SK-N-SH treated with all-trans-retinoic acid at 6 μM for 48 hours (cell line): ENCODE measurements around the gene ERI3.

Experiments
- ATAC-seq: fragments of 200-7000 bp; cut with Tn5 transposase; 3 replicates; pipeline ENCODE4 v1.9.1; 2020; ENCODE audit warnings: mild to moderate bottlenecking, moderate library complexity
- ARNTL ChIP-seq: fragments of 450-650 bp; formaldehyde crosslinking; IDR thresholded peaks from 2 replicates; pipeline ENCODE4 v1.5.0; 2020; ENCODE audit warnings: low read depth, mild to moderate bottlenecking, moderate library complexity, borderline replicate concordance
- BACH2 ChIP-seq: fragments of 250-450 bp; sonication (Bioruptor Pico); IDR thresholded peaks from 2 replicates; pipeline ENCODE4 v1.9.0; 2021; ENCODE audit warnings: mild to moderate bottlenecking, borderline replicate concordance
- CREB5 ChIP-seq: fragments of 250-450 bp; sonication (Bioruptor Pico); IDR thresholded peaks from 2 replicates; pipeline ENCODE4 v1.5.1; 2020; ENCODE audit warnings: low read depth, mild to moderate bottlenecking, moderate library complexity
- CSDC2 ChIP-seq: fragments of 250-450 bp; sonication (Bioruptor Pico); IDR thresholded peaks from 2 replicates; pipeline ENCODE4 v1.5.0; 2020; ENCODE audit warnings: mild to moderate bottlenecking, moderate library complexity
- CSRNP3 ChIP-seq: fragments of 250-450 bp; sonication (Bioruptor Pico); IDR thresholded peaks from 2 replicates; pipeline ENCODE4 v1.5.1; 2021; ENCODE audit warnings: mild to moderate bottlenecking, moderate library complexity
- ESRRG ChIP-seq: fragments of 250-450 bp; sonication (Bioruptor Pico); IDR thresholded peaks from 2 replicates; pipeline ENCODE4 v1.6.1; 2021; ENCODE audit warnings: mild to moderate bottlenecking
- GLIS3 ChIP-seq: fragments of 250-450 bp; sonication (Bioruptor Pico); IDR thresholded peaks from 2 replicates; pipeline ENCODE4 v1.5.0; 2020; ENCODE audit warnings: mild to moderate bottlenecking, moderate library complexity
- ISL1 ChIP-seq: fragments of 250-450 bp; sonication (Bioruptor Pico); IDR thresholded peaks from 2 replicates; pipeline ENCODE4 v2.1.2; 2022; ENCODE audit warnings: mild to moderate bottlenecking, moderate library complexity
- OSR1 ChIP-seq: fragments of 250-450 bp; sonication (Bioruptor Pico); IDR thresholded peaks from 2 replicates; pipeline ENCODE4 v1.8.0; 2022; ENCODE audit warnings: moderate library complexity, mild to moderate bottlenecking, inconsistent platforms
- POU6F1 ChIP-seq: fragments of 250-450 bp; sonication (Bioruptor Pico); IDR thresholded peaks from 2 replicates; pipeline ENCODE4 v1.8.0; 2021; ENCODE audit warnings: low read depth, mild to moderate bottlenecking, moderate library complexity, borderline replicate concordance
- RARB ChIP-seq: fragments of 250-450 bp; sonication (Bioruptor Pico); IDR thresholded peaks from 2 replicates; pipeline ENCODE4 v1.8.0; 2021; ENCODE audit warnings: mild to moderate bottlenecking, moderate library complexity
- SNAI2 ChIP-seq: fragments of 250-450 bp; sonication (Bioruptor Pico); IDR thresholded peaks from 2 replicates; pipeline ENCODE4 v1.5.0; 2020; ENCODE audit warnings: mild to moderate bottlenecking, moderate library complexity
- TCF4 ChIP-seq: fragments of 250-450 bp; sonication (Bioruptor Pico); IDR thresholded peaks from 2 replicates; pipeline ENCODE4 v1.8.0; 2021; ENCODE audit warnings: mild to moderate bottlenecking, moderate library complexity, borderline replicate concordance
- TOX ChIP-seq: fragments of 250-450 bp; sonication (Bioruptor Pico); IDR thresholded peaks from 2 replicates; pipeline ENCODE4 v1.8.0; 2021; ENCODE audit warnings: mild to moderate bottlenecking, moderate library complexity, borderline replicate concordance
- ZC3H10 ChIP-seq: fragments of 250-450 bp; sonication (Bioruptor Pico); IDR thresholded peaks from 2 replicates; pipeline ENCODE4 v1.5.1; 2021; ENCODE audit warnings: mild to moderate bottlenecking, moderate library complexity
- ZFP3 ChIP-seq: fragments of 250-450 bp; sonication (Bioruptor Pico); IDR thresholded peaks from 2 replicates; pipeline ENCODE4 v1.5.0; 2020; ENCODE audit warnings: mild to moderate bottlenecking, moderate library complexity
- ZFP30 ChIP-seq: fragments of 450-650 bp; formaldehyde crosslinking; IDR thresholded peaks from 2 replicates; pipeline ENCODE4 v1.5.0; 2022; ENCODE audit warnings: mild to moderate bottlenecking, moderate library complexity
- ZNF565 ChIP-seq: fragments of 450-650 bp; formaldehyde crosslinking; conservative IDR thresholded peaks from 2 replicates; pipeline ENCODE4 v1.5.0; 2020; ENCODE audit warnings: low read depth, mild to moderate bottlenecking, moderate library complexity
- ZNF70 ChIP-seq: fragments of 450-650 bp; formaldehyde crosslinking; IDR thresholded peaks from 2 replicates; pipeline ENCODE4 v1.5.0; 2020; ENCODE audit warnings: mild to moderate bottlenecking, moderate library complexity
- ZNF8 ChIP-seq: fragments of 450-650 bp; formaldehyde crosslinking; IDR thresholded peaks from 2 replicates; pipeline ENCODE4 v1.5.0; 2020; ENCODE audit warnings: mild to moderate bottlenecking, moderate library complexity
- TF ChIP-seq, protein P1 (sequence below): fragments of 250-450 bp; sonication (Bioruptor Pico); IDR thresholded peaks from 2 replicates; pipeline ENCODE4 v1.5.0; 2020; ENCODE audit warnings: mild to moderate bottlenecking, moderate library complexity
- TF ChIP-seq, protein P2 (sequence below): fragments of 250-450 bp; sonication (Bioruptor Pico); IDR thresholded peaks from 2 replicates; pipeline ENCODE4 v1.8.0; 2020; ENCODE audit warnings: mild to moderate bottlenecking, moderate library complexity, borderline replicate concordance

ERI3 gene

DNA sequence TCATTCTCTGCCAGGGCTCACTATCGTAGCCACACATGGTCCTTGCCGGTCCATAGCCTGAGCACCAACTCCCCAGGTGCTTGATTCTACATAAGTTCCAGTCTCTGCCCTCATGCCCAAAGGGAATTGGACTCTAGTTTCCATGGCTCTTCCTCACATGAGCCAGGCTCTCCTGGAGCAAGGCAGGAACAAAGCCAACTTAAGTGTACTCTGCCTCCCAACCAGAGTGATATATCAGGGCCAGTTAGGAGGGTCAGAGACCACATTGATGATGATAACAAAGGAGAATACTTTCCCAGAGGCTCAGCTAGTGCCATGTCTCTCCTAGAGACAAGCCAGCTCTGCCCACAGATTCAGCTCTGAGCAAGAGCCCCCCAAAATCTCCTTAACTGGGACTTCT lies 70.9 kb downstream of the ERI3 start:
- TF ChIP-seq ISL1 (CRISPR knock-in tag) = no peak
- no peak for TF ChIP-seq CSRNP3 (CRISPR knock-in tag)
- TF ChIP-seq, protein P1, sequence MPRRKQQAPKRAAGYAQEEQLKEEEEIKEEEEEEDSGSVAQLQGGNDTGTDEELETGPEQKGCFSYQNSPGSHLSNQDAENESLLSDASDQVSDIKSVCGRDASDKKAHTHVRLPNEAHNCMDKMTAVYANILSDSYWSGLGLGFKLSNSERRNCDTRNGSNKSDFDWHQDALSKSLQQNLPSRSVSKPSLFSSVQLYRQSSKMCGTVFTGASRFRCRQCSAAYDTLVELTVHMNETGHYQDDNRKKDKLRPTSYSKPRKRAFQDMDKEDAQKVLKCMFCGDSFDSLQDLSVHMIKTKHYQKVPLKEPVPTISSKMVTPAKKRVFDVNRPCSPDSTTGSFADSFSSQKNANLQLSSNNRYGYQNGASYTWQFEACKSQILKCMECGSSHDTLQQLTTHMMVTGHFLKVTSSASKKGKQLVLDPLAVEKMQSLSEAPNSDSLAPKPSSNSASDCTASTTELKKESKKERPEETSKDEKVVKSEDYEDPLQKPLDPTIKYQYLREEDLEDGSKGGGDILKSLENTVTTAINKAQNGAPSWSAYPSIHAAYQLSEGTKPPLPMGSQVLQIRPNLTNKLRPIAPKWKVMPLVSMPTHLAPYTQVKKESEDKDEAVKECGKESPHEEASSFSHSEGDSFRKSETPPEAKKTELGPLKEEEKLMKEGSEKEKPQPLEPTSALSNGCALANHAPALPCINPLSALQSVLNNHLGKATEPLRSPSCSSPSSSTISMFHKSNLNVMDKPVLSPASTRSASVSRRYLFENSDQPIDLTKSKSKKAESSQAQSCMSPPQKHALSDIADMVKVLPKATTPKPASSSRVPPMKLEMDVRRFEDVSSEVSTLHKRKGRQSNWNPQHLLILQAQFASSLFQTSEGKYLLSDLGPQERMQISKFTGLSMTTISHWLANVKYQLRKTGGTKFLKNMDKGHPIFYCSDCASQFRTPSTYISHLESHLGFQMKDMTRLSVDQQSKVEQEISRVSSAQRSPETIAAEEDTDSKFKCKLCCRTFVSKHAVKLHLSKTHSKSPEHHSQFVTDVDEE = no peak
- TF ChIP-seq ZFP3 (CRISPR knock-in tag) = no peak
- TF ChIP-seq ESRRG = no peak
- no peak for TF ChIP-seq TCF4 (CRISPR knock-in tag)
- TF ChIP-seq GLIS3 (CRISPR knock-in tag) = no peak
- TF ChIP-seq TOX (CRISPR knock-in tag) = no peak
- no peak for TF ChIP-seq ZNF8 (CRISPR knock-in tag)
- TF ChIP-seq BACH2 (CRISPR knock-in tag) = no peak
- TF ChIP-seq ZFP30 (CRISPR knock-in tag) = no peak
- no peak for TF ChIP-seq CSDC2 (CRISPR knock-in tag)
- TF ChIP-seq CREB5 = no peak
- ATAC-seq = no peak

- ATAC-seq = no peak
- TF ChIP-seq ZNF565 (CRISPR knock-in tag) (no peak), ZNF8 (CRISPR knock-in tag) (no peak), SNAI2 (no peak), CREB5 (no peak), RARB (CRISPR knock-in tag) (no peak), ARNTL (CRISPR knock-in tag) (no peak), ISL1 (CRISPR knock-in tag) (no peak), POU6F1 (no peak), ZNF70 (no peak), GLIS3 (CRISPR knock-in tag) (no peak), ZC3H10 (CRISPR knock-in tag) (no peak), OSR1 (no peak), BACH2 (CRISPR knock-in tag) (no peak), ESRRG (no peak), CSDC2 (CRISPR knock-in tag) (no peak), TCF4 (CRISPR knock-in tag) (no peak)
- TF ChIP-seq, protein P1 = no peak
- TF ChIP-seq, protein P2, sequence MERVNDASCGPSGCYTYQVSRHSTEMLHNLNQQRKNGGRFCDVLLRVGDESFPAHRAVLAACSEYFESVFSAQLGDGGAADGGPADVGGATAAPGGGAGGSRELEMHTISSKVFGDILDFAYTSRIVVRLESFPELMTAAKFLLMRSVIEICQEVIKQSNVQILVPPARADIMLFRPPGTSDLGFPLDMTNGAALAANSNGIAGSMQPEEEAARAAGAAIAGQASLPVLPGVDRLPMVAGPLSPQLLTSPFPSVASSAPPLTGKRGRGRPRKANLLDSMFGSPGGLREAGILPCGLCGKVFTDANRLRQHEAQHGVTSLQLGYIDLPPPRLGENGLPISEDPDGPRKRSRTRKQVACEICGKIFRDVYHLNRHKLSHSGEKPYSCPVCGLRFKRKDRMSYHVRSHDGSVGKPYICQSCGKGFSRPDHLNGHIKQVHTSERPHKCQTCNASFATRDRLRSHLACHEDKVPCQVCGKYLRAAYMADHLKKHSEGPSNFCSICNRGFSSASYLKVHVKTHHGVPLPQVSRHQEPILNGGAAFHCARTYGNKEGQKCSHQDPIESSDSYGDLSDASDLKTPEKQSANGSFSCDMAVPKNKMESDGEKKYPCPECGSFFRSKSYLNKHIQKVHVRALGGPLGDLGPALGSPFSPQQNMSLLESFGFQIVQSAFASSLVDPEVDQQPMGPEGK (CRISPR knock-in tag) = no peak
- TF ChIP-seq, all 23 proteins: peak for 0
Observed at GRCh38 chr1:44283524-44284173, 71.4 kb downstream of the ERI3 start.
